Endothelial cell of hepatic sinusoid (primary cell): Measurements from ENCODE around the gene RPL28.
"Not testable (repeated sequence)": the region's sequence is repeated elsewhere in the genome, so short reads cannot be mapped to it uniquely, and the experiment has no call there.

Experiments
- in situ Hi-C: cut with HindIII; loops from 2 replicates; pipeline ENCODE4 v1.10.0; 2017; ENCODE audit warnings: low sequenced_read_pairs

The RPL28 gene

GRCh38 chr19:55419103-55419502 is 33.4 kb downstream of the RPL28 start:
- in situ Hi-C loops, result loop anchor here (10.0 kb wide), 1 partner anchor 124 kb away; no protein-coding TSS in a partner anchor

GRCh38 chr19:55419624-55420236 is 34.0 kb downstream of the RPL28 start:
- in situ Hi-C loops, result loop anchor here (10.0 kb wide), 1 partner anchor 125 kb away; no protein-coding TSS in a partner anchor

GRCh38 chr19:55421281-55421680 is 35.5 kb downstream of the RPL28 start:
- in situ Hi-C loops, result not testable (repeated sequence)

DNA sequence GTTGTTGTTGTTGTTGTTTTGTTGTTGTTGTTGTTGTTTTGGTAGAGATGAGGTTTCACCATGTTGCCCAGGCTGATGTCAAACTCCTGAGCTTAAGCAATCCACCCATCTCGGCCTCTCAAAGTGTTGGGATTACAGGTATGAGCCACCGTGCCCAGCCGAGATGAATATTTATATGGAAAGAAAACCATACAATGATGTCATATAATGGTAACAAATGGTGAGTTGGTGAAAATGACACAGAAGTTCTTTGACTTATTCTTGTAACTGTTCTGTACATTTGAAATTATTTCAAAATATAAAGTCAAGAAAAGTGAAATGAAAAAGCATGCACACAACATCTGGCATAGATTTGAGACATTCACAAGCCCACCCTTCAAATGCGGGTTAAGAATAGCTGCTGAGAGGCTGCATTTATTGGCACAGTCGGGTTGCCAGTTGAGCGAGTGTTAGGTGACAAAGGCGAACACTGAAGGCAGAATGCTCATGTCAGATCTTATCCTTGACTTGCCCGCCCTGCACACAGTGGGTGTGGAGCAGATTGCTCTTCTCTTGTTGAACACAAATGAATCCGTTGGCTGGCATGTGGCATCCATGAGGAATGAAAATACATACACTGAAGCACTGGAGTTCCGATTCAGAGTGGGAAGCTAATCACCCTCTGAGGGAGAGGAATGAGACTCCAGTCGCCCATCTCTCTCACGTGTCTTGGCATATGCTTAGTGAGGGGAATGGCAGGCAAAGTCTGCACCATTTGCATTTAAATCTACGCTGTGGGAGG is 37.7 kb downstream of the RPL28 start:
- in situ Hi-C loops, result no loop called here

- in situ Hi-C loops, result no loop called here
Observed at GRCh38 chr19:55424518-55424917, 38.8 kb downstream of the RPL28 start.

- in situ Hi-C loops, result no loop called here
Observed at GRCh38 chr19:55426042-55426441, 40.3 kb downstream of the RPL28 start.

DNA sequence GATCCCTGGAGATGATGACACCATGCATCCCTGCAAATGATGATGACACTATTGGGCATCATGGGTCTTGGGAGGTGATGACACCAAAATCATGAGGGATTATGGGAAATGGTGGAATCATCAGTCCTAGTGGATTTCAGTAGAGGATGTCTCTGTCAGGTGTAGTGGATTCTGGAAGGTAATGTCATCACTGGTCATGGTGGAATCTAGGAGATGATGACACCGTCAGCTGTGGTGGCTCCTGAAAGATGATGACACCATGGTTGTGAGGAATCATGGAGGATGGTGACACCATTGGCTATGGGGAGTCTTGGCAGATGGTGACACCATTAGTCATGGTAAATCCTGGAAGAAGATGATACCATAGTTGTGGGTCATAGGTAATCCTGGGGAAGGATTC is 45.5 kb downstream of the RPL28 start:
- in situ Hi-C loops, result no loop called here

DNA sequence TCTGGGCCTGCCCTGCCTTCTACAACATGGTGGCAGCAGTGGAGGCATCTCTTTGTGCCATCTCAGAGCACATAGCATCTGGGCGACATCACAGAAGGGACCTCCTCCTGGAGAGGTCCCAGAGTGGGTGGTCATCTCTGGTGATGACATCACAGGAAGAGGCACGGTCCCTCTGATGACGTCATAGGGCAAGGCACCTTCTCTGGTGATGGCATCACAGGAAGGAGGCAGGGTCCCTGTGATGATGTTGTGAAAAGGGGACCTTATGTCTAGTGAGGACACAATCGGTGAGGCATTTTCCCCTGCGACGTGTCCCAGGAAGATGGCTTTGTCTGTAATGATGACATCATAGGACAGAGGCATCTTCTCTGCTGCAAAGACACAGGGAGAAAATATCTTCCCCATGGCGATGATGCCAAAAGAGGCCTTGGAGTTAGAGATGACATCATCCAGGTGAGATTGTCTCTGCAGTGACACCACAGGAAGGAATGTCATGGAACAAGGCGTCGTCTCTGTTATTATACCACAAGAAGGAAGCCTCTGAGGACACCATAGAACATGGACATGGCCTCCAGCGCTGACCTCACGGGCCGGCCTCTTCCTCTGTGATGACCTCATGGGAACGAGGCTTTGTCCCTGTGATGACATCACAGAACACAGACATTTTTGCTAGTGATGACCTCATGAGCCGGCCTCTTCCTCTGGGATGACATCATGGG is 46.7 kb downstream of the RPL28 start:
- in situ Hi-C loops, result no loop called here

GRCh38 chr19:55433292-55433691 is 47.6 kb downstream of the RPL28 start:
- in situ Hi-C loops, result no loop called here

GRCh38 chr19:55434356-55434919 is 48.7 kb downstream of the RPL28 start:
- in situ Hi-C loops, result no loop called here

DNA sequence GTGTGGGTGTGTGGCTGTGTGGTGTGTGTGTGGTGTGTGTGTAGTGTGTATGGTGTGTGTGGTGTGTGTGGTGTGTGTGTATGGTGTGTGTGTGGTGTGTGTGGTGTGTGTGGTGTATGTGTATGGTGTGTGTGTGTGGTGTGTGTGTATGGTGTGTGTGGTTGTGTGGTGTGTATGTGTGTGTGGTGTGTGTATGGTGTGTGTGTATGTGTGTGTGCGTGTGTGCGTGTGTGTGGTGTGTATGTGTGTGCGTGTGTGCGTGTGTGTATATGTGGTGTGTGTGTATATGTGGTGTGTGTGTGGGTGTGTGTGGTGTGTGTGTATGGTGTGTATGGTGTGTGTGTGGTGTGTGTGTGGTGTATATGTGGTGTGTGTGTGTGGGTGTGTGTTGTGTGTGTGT is 49.3 kb downstream of the RPL28 start:
- in situ Hi-C loops, result no loop called here

GRCh38 chr19:55436847-55437246 is 51.1 kb downstream of the RPL28 start:
- in situ Hi-C loops, result no loop called here

- in situ Hi-C loops, result no loop called here
Observed at GRCh38 chr19:55437410-55437809, 51.7 kb downstream of the RPL28 start.

GRCh38 chr19:55439052-55439451 is 53.3 kb downstream of the RPL28 start:
- in situ Hi-C loops, result no loop called here

DNA sequence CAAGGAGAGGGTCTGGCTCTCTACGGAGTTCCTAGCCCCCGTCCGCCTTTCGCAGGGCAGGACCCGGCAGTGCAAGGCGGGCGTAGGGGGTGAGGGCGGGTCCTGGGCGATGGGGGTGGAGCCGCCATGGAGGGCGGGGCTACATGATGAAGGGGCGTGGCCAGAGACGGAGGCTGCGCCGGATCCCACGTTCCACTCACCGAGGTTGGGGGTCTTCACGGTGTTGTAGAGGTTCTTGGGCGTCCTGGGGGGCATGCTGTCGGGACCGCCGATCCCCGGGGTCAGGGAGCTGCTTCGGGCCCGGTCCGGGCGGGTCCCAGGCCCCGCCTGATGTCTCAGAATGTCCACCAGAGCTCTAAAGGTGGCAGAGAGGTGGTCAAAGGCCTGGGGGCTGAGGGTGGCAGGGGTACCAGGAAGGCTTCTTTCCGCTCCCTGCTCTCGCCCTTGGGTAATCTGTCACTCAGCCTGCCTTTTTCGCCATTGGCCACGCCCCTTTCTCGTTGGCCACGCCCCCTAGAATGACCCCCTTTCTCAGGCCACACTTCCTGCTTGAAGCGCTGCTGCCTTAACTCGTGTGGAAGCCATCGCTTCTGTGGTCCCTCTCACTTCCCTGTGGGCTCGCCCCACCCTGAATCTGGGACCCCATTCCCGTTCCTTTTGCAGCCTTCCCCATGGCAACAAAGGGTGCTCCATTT is 54.8 kb downstream of the RPL28 start:
- in situ Hi-C loops, result no loop called here

DNA sequence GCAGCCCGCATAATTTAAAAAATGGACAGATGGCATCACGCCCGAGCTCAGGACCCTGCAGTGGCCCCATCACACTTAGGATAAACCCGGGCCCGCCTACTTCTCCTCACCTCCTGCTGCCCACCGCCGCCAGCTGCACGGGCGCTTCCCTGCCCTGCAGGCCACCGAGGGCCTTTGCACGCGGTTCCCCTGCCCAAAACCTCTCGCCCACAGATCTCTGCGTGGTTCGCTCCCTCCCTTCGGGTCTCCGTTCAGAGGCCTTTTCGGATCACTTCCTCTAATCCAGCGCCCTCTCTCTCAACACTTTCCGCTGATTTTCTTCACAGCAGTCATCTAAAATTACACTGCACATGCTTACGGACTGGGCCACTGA is 55.6 kb downstream of the RPL28 start:
- in situ Hi-C loops, result no loop called here

DNA sequence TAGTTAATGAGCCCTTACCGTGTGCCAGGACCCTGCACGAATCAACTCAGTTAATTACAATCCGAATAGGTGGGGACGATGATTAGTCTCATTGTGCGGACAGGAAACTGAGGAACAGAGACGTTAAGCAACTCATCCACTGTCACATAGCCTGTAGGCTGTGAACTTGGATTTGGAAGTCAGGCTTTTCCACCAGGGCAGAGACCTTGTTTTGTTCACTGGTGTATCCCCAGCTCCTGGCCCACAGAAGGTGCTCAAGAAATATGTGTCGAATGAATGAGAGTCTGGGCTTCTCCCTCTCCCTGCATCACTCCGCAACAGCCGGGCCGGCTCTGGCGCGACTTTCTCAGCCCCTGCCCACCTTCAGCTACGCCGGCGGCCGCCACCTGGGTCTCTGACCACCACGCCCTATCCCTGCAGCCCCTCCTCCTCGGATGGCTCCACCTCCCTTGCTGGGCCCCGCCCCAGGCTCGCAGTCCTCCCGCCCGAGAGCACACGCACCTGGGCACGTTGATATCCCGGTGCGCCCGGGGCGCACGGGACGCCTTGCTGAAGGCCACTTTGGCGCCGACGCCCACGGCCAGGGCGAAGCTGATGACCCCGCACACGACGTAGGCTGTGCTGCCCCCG is 56.1 kb downstream of the RPL28 start:
- in situ Hi-C loops, result no loop called here

- in situ Hi-C loops, result no loop called here
Observed at GRCh38 chr19:55442372-55442961, 56.7 kb downstream of the RPL28 start.

DNA sequence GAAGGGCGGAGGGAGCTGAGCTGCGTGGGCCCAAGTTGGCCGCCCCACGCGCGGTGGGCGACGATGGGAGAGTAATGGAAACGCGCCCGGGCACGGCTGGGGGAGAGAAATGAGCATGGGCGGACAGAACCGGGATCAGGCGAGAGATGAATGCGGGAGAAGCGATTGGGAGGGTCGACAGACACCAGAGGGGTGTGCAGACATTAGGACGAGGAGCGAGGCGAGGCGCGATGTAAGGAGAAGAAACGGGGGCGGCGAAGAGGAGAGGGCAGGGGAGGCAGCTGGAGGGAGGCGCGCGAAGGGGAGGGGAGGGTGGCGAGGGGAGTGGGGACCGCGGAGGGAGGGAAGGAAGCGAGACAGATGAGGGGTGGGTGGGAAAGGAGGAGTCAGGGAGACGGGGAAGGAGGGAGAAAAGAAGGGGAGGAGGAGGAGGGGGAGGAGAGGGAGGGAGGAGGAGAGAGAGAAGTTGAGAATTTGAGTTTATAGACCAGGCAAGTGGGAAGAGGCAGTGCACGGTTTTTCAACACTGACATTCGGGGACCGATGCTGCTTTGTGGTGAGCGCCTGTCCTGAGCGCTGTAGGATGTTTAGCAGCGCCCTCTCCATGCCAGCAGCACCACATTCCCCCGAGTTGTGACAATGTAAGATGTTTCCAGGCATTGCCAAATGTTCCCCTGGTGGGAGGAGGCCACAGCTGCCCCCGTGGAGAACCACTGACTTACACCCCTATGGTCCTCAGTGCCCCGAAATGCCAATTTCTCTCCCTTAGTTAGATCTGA is 57.5 kb downstream of the RPL28 start, which contains the start of gene SHISA7:
Gene SHISA7, minus strand, starts transcription at position 256 of the 779 bp plus-strand sequence. CDS start 437 bp downstream, outside the sequence.
- in situ Hi-C loops, result no loop called here
